HG03457 (cell line): Measurements from ENCODE around the gene HHIPL2.
"Not testable (repeated sequence)": the region's sequence is repeated elsewhere in the genome, so short reads cannot be mapped to it uniquely, and the experiment has no call there.

Source experiments
- ATAC-seq: cut with Tn5 transposase; IDR thresholded peaks from one replicate; pipeline ENCODE4 v1.9.1; 2021; ENCODE audit warnings: moderate number of reproducible peaks; ENCODE audit not compliant: unreplicated experiment

The HHIPL2 gene

GRCh38 chr1:222543817-222544216, 4.1 kb downstream of the HHIPL2 start:
- no peak for ATAC-seq

GRCh38 chr1:222540598-222540995, 7.3 kb downstream of the HHIPL2 start:
- ATAC-seq, result no peak

GRCh38 chr1:222539951-222540597, 7.8 kb downstream of the HHIPL2 start:
- ATAC-seq, result no peak

- ATAC-seq, result no peak
Observed at GRCh38 chr1:222535455-222535854, 12.4 kb downstream of the HHIPL2 start.

GRCh38 chr1:222530852-222531251, 17.1 kb downstream of the HHIPL2 start:
- ATAC-seq, result no peak

- ATAC-seq, result no peak
Observed at GRCh38 chr1:222529916-222530315, 18.0 kb downstream of the HHIPL2 start.

GRCh38 chr1:222529181-222529580, 18.7 kb downstream of the HHIPL2 start:
- no peak for ATAC-seq

GRCh38 chr1:222525951-222526350, 22.0 kb downstream of the HHIPL2 start:
- ATAC-seq, result no peak

GRCh38 chr1:222523852-222524251, 24.1 kb downstream of the HHIPL2 start:
- no peak for ATAC-seq

- ATAC-seq, result no peak
Observed at GRCh38 chr1:222522105-222522915, 25.6 kb downstream of the HHIPL2 start.

GRCh38 chr1:222521299-222522104, 26.4 kb downstream of the HHIPL2 start:
- ATAC-seq, result no peak

GRCh38 chr1:222489496-222489895, 58.4 kb downstream of the HHIPL2 start:
- not testable (repeated sequence) for ATAC-seq

- ATAC-seq, result not testable (repeated sequence)
Observed at GRCh38 chr1:222487774-222488173, 60.1 kb downstream of the HHIPL2 start.

- ATAC-seq, result not testable (repeated sequence)
Observed at GRCh38 chr1:222484005-222484404, 63.9 kb downstream of the HHIPL2 start.

GRCh38 chr1:222479567-222479966, 68.3 kb downstream of the HHIPL2 start:
- not testable (repeated sequence) for ATAC-seq

GRCh38 chr1:222476436-222476835, 71.5 kb downstream of the HHIPL2 start:
- not testable (repeated sequence) for ATAC-seq

- not testable (repeated sequence) for ATAC-seq
Observed at GRCh38 chr1:222473717-222474116, 74.2 kb downstream of the HHIPL2 start.

GRCh38 chr1:222472776-222473540, 74.9 kb downstream of the HHIPL2 start:
- ATAC-seq, result not testable (repeated sequence)
